ENCODE results near the gene SERPINB2.

SERPINB2 gene

GRCh38 chr18:63887424-63887823, at the start of gene SERPINB2:
Gene SERPINB2 (plus strand): TSS chr18:63887705. CDS start chr18:63891445, 3,740 bp downstream.
- DNase-seq = no peak

GRCh38 chr18:63843008-63843407, 44.5 kb upstream of the SERPINB2 start:
- DNase-seq = no peak

- no peak for DNase-seq
These were observed 43.3 kb upstream of the SERPINB2 start for GRCh38 chr18:63844254-63844653.

GRCh38 chr18:63848159-63848558, 39.3 kb upstream of the SERPINB2 start:
- DNase-seq = no peak

- DNase-seq = no peak
These were observed 37.5 kb upstream of the SERPINB2 start for GRCh38 chr18:63850020-63850419.

- no peak for DNase-seq
These were observed 36.9 kb upstream of the SERPINB2 start for GRCh38 chr18:63850636-63851035.

GRCh38 chr18:63858456-63858855, 29.0 kb upstream of the SERPINB2 start:
- DNase-seq = no peak

GRCh38 chr18:63859781-63860475, 27.6 kb upstream of the SERPINB2 start:
- DNase-seq = no peak

GRCh38 chr18:63860531-63860930, 27.0 kb upstream of the SERPINB2 start:
- no peak for DNase-seq

- DNase-seq = no peak
These were observed 20.0 kb upstream of the SERPINB2 start for GRCh38 chr18:63867368-63868125.

GRCh38 chr18:63868546-63868945, 19.0 kb upstream of the SERPINB2 start:
- DNase-seq = no peak

GRCh38 chr18:63869374-63869773, 18.1 kb upstream of the SERPINB2 start:
- no peak for DNase-seq

GRCh38 chr18:63869851-63870250, 17.7 kb upstream of the SERPINB2 start:
- DNase-seq = no peak

GRCh38 chr18:63871836-63872235, 15.7 kb upstream of the SERPINB2 start:
- no peak for DNase-seq

GRCh38 chr18:63872586-63872985, 14.9 kb upstream of the SERPINB2 start:
- no peak for DNase-seq

GRCh38 chr18:63878343-63878742, 9.2 kb upstream of the SERPINB2 start:
- no peak for DNase-seq

- DNase-seq = no peak
These were observed 8.6 kb upstream of the SERPINB2 start for GRCh38 chr18:63878925-63879324.

GRCh38 chr18:63879709-63880108, 7.8 kb upstream of the SERPINB2 start:
- no peak for DNase-seq

GRCh38 chr18:63881851-63882250, 5.7 kb upstream of the SERPINB2 start:
- no peak for DNase-seq

- DNase-seq = no peak
These were observed 5.0 kb upstream of the SERPINB2 start for GRCh38 chr18:63882333-63883141.

GRCh38 chr18:63883617-63884016, 3.9 kb upstream of the SERPINB2 start:
- no peak for DNase-seq

- DNase-seq = no peak
These were observed 1.1 kb downstream of the SERPINB2 start for GRCh38 chr18:63888470-63889190.

- no peak for DNase-seq
These were observed 2.1 kb downstream of the SERPINB2 start for GRCh38 chr18:63889626-63890025.

Data from activated CD4-positive, alpha-beta T cell treated with anti-CD3 and anti-CD28 coated beads, Interleukin-2, amount 50 U/mL, for 4 hours (primary cell).